Stomach (tissue), 9 donors: Measurements from ENCODE around the gene CD300H. TPM values are rescaled to one million over a fixed set of nuclear protein-coding genes. Genes with fewer than 3 reads are reported as not detected.

ENCODE experiments used
- DNase-seq, 2 donors: peaks; one replicate each; pipeline versions ENCODE4 v3.0.0 to v3.0.0-alpha.2; 2013 to 2019
- H3K27ac ChIP-seq, 5 donors: fragments of 200-600 bp in 4 of 5; sonication (generic) in 4 of 5; one replicate each; pipeline ENCODE4 v1.5.1; 2013 to 2019; ENCODE audit warnings: mild to moderate bottlenecking in 1 of 5, moderate library complexity in 1 of 5
- H3K27me3 ChIP-seq, 3 donors: fragments of 200-600 bp; sonication (generic); one replicate each; pipeline ENCODE4 v1.5.1; 2017 to 2019; ENCODE audit warnings: mixed run types in 1 of 3
- H3K36me3 ChIP-seq, 4 donors: fragments of 200-600 bp; sonication (generic); 1 replicate in 3 of 4; 2 replicates in 1 of 4; pipeline ENCODE4 v1.5.1; 2016 to 2019
- H3K4me1 ChIP-seq, 4 donors: fragments of 200-600 bp; sonication (generic); one replicate each; pipeline ENCODE4 v1.5.1; 2016 to 2019
- H3K4me3 ChIP-seq, 4 donors: fragments of 200-600 bp; sonication (generic) in 3 of 4; one replicate each; pipeline ENCODE4 v1.5.1; 2016 to 2019; ENCODE audit warnings: mild to moderate bottlenecking in 1 of 4
- H3K9me3 ChIP-seq, 4 donors: fragments of 200-600 bp; sonication (generic); one replicate each; pipeline ENCODE4 v1.5.1; 2016 to 2019
- EP300 ChIP-seq: sonication (generic); formaldehyde crosslinking; IDR thresholded peaks from one replicate; pipeline ENCODE4 v1.6.1; 2017; ENCODE audit warnings: antibody characterized with exemption
- POLR2A ChIP-seq, 4 donors: fragments of 450-650 bp; IDR thresholded peaks; one replicate each; pipeline ENCODE4 v1.6.1; 2016; ENCODE audit warnings: antibody characterized with exemption in 4 of 4, control low read depth in 2 of 4, mild to moderate bottlenecking in 1 of 4, moderate library complexity in 1 of 4
- POLR2AphosphoS5 ChIP-seq, 3 donors: sonication (generic); formaldehyde crosslinking; IDR thresholded peaks; one replicate each; pipeline ENCODE4 v1.6.1; 2016; ENCODE audit warnings: antibody characterized with exemption in 3 of 3
- WGBS, 5 donors: extraction: QIAGEN DNeasy Blood & Tissue Kit in 3 of 5; methylation state at CpG; one replicate each; pipeline versions ENCODE4 v1.1.5 to v1.1.7; 2013 to 2018; 5-methylcytosine and 5-hydroxymethylcytosine counted together
- intact Hi-C: fragments of 100-400 bp; cut with DNase I; formaldehyde crosslinking; loops from one replicate; pipeline ENCODE4 v1.15.1; 2023; ENCODE audit warnings: low total_unique reads
- polyA plus RNA-seq, 3 donors: library from polyadenylated mRNA; stranded (reverse); fragments of 200-250 nt; gene quantifications; one replicate each; pipeline ENCODE4 v1.2.3, GENCODE V29; 2013
- total RNA-seq, 5 donors: library from RNA; depleted of rRNA; stranded (reverse); fragments of >200 nt; gene quantifications; one replicate each; pipeline versions ENCODE4 v1.1.0 to v1.2.3, GENCODE V29; 2014 to 2016
- TF ChIP-seq, protein P1 (sequence below), 7 experiments: fragments of 450-650 bp in 4 of 7; fragments of 200-600 bp in 3 of 7; sonication (generic) in 3 of 7; IDR thresholded peaks; one replicate each; pipeline ENCODE4 v1.5.1; 2016 to 2019; ENCODE audit warnings: antibody characterized with exemption in 7 of 7, control low read depth in 2 of 7, mild to moderate bottlenecking in 1 of 7
- donor health status: healthy with polysubstance abuse.
- donor health status: Bipolar disorder and iron deficiency.
- donor health status: healthy.

The CD300H gene
- total and polyA plus RNA-seq, 8 donors, result not detected

DNA sequence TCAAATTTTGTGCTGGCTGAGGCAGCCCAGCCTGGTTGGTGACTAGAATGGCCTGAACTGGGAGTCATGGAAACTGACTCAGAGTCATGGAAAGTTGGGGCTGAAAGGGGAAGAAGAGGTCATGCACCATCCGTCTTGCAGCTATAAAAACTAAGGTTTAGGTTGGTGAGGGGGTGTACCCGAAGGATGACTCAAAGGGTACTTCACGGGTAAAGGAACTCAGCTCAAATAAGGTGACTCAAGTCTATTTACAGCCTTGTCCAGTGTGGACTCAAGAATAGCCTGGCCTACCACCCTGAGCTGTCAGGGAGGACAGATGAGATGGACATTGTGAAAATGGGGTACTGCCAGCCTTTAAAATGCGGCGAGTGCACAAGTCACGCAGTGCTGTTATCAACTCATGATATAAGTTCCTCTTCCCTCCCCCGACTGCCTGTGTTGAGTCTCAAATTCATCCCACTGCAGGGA lies 54.7 kb downstream of the CD300H start:
- TF ChIP-seq EP300, result no peak
- no peak for TF ChIP-seq POLR2A (IDR thresholded peaks at IDR 0.05)
- TF ChIP-seq, protein P1, sequence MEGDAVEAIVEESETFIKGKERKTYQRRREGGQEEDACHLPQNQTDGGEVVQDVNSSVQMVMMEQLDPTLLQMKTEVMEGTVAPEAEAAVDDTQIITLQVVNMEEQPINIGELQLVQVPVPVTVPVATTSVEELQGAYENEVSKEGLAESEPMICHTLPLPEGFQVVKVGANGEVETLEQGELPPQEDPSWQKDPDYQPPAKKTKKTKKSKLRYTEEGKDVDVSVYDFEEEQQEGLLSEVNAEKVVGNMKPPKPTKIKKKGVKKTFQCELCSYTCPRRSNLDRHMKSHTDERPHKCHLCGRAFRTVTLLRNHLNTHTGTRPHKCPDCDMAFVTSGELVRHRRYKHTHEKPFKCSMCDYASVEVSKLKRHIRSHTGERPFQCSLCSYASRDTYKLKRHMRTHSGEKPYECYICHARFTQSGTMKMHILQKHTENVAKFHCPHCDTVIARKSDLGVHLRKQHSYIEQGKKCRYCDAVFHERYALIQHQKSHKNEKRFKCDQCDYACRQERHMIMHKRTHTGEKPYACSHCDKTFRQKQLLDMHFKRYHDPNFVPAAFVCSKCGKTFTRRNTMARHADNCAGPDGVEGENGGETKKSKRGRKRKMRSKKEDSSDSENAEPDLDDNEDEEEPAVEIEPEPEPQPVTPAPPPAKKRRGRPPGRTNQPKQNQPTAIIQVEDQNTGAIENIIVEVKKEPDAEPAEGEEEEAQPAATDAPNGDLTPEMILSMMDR (IDR thresholded peaks at IDR 0.05), result no peak
- TF ChIP-seq POLR2AphosphoS5 (IDR thresholded peaks at IDR 0.05), result no peak
- Histone ChIP-seq H3K9me3 (no peaks in the 10 kb centered on the region), H3K4me3 (no peak overlapping the region), H3K4me1 (no peaks in the 10 kb centered on the region), H3K36me3 (no peaks in the 10 kb centered on the region), H3K27me3 (peaks cover 0 to 15% (median 0%) of the 10 kb centered on the region in 3 donors), H3K27ac (peak overlapping the region in 1 of 5 donors; percentile 19)
- intact Hi-C loops, result no loop called here
- DNase-seq, result peak in 1 of 2 donors; percentile 25
- 66 to 80% (median 74%) methylated on average over 7 of the region's 7 CpGs for WGBS, 5 donors

DNA sequence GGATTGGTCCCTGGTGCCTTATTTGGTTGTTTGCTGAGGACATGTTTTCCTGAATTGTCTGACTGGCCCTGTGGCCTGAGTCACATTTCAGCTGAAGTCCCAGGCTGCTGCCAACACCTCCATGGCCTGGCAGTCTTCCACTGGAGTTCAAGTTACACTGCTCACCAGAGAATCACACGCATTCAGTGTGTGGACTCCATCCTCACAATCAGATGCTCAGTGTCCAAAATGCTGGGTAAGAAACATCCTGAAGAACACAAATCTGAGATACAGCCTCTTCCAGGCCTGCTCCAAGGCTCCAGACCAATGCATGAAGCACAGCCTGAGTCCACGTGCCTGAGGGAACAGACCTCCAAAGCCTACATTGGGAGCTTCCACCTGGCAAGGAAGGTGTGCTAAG lies 55.3 kb downstream of the CD300H start:
- Histone ChIP-seq H3K4me3 (no peak overlapping the region), H3K36me3 (no peaks in the 10 kb centered on the region), H3K4me1 (no peaks in the 10 kb centered on the region), H3K27me3 (peaks cover 0 to 15% (median 0%) of the 10 kb centered on the region in 3 donors), H3K9me3 (no peaks in the 10 kb centered on the region), H3K27ac (no peak overlapping the region)
- intact Hi-C loops, result no loop called here
- TF ChIP-seq POLR2A (IDR thresholded peaks at IDR 0.05), result no peak
- TF ChIP-seq EP300, result no peak
- TF ChIP-seq, protein P1 (IDR thresholded peaks at IDR 0.05), result no peak
- no peak for TF ChIP-seq POLR2AphosphoS5 (IDR thresholded peaks at IDR 0.05)
- WGBS, 5 donors, result 64 to 96% (median 71%) methylated on average over 2 of the region's 2 CpGs
- DNase-seq, result no peak

Other genes with a start within 250 kb of the CD300H start
- 10 to 100 TPM in 1 of 5 donors, under 1 TPM in 1, not detected in 3; 0.58 to 44.3 TPM for gene KIF19, start 241.3 kb downstream of the CD300H start, total RNA-seq
- gene KIF19, start 241.3 kb downstream of the CD300H start, polyA plus RNA-seq, result under 1 TPM; 0.20 to 0.62 (median 0.46) TPM
- gene BTBD17, start 205.6 kb downstream of the CD300H start, total RNA-seq, result not detected
- gene BTBD17, start 205.6 kb downstream of the CD300H start, polyA plus RNA-seq, result not detected
- gene GPR142, start 200.0 kb downstream of the CD300H start, total RNA-seq, result not detected
- not detected for gene GPR142, start 200.0 kb downstream of the CD300H start, polyA plus RNA-seq
- gene GPRC5C, start 135.4 kb downstream of the CD300H start, total RNA-seq, result 100 to 1,000 TPM in 4 of 5 donors, 10 to 100 TPM in 1; 66.5 to 321 (median 141) TPM
- 100 to 1,000 TPM in 2 of 3 donors, 10 to 100 TPM in 1; 84.5 to 145 (median 117) TPM for gene GPRC5C, start 135.4 kb downstream of the CD300H start, polyA plus RNA-seq
- gene CD300A, start 100.9 kb downstream of the CD300H start, total RNA-seq, result 1 to 10 TPM in 3 of 5 donors, not detected in 2; 3.1 to 8.0 (median 5.3) TPM
- 1 to 10 TPM; 1.8 to 4.7 (median 2.7) TPM for gene CD300A, start 100.9 kb downstream of the CD300H start, polyA plus RNA-seq
- gene CD300LB, start 36.0 kb downstream of the CD300H start, total RNA-seq, result not detected
- under 1 TPM in 1 of 3 donors, not detected in 2; 0.25 TPM for gene CD300LB, start 36.0 kb downstream of the CD300H start, polyA plus RNA-seq
- gene CD300C, start 21.4 kb downstream of the CD300H start, total RNA-seq, result 1 to 10 TPM in 1 of 5 donors, not detected in 4; 1.6 TPM
- under 1 TPM in 2 of 3 donors, not detected in 1; 0.13 to 0.75 TPM for gene CD300C, start 21.4 kb downstream of the CD300H start, polyA plus RNA-seq
- not detected for gene CD300LD, start 24.8 kb upstream of the CD300H start, total RNA-seq
- gene CD300LD, start 24.8 kb upstream of the CD300H start, polyA plus RNA-seq, result not detected
- gene CD300E, start 56.2 kb upstream of the CD300H start, total RNA-seq, result 1 to 10 TPM in 1 of 5 donors, under 1 TPM in 2, not detected in 2; 0.29 to 7.6 (median 0.73) TPM
- under 1 TPM in 2 of 3 donors, not detected in 1; 0.15 to 0.37 TPM for gene CD300E, start 56.2 kb upstream of the CD300H start, polyA plus RNA-seq
- gene CD300LF, start 145.4 kb upstream of the CD300H start, total RNA-seq, result 1 to 10 TPM in 1 of 5 donors, not detected in 4; 3.9 TPM
- under 1 TPM in 2 of 3 donors, not detected in 1; 0.75 to 0.95 TPM for gene CD300LF, start 145.4 kb upstream of the CD300H start, polyA plus RNA-seq
- 1 to 10 TPM in 2 of 5 donors, not detected in 3; 2.0 to 8.7 TPM for gene RAB37, start 169.7 kb upstream of the CD300H start, total RNA-seq
- gene RAB37, start 169.7 kb upstream of the CD300H start, polyA plus RNA-seq, result 10 to 100 TPM in 1 of 3 donors, 1 to 10 TPM in 2; 2.0 to 42.9 (median 5.3) TPM
- 100 to 1,000 TPM in 2 of 5 donors, 10 to 100 TPM in 3; 14.9 to 152 (median 81.0) TPM for gene NHERF1, start 181.1 kb upstream of the CD300H start, total RNA-seq
- 10 to 100 TPM; 76.8 to 92.5 (median 83.7) TPM for gene NHERF1, start 181.1 kb upstream of the CD300H start, polyA plus RNA-seq
- gene NAT9, start 208.8 kb upstream of the CD300H start, total RNA-seq, result 10 to 100 TPM; 15.8 to 33.5 (median 24.0) TPM
- gene NAT9, start 208.8 kb upstream of the CD300H start, polyA plus RNA-seq, result 10 to 100 TPM; 14.5 to 29.7 (median 19.7) TPM